Activated CD4-positive, alpha-beta T cell treated with anti-CD3 and anti-CD28 coated beads, Interleukin-2, amount 10 ng/mL, durations not matched to agents 7 days and 5 days (primary cell): ENCODE data around the gene PLCH1. TPM values are rescaled to one million over a fixed set of nuclear protein-coding genes. Genes with fewer than 3 reads are reported as not detected.

Source experiments
- CTCF ChIA-PET: fragments of 350-600 bp; sonication (Branson Sonifier 250); formaldehyde crosslinking; loops from one replicate; lab custom pipeline; 2021; ENCODE audit warnings: antibody characterized with exemption; lab: Charles Lee
- POLR2A ChIA-PET: fragments of 350-600 bp; sonication (Branson Sonifier 250); formaldehyde crosslinking; loops from one replicate; lab custom pipeline; 2021; ENCODE audit warnings: antibody characterized with exemption; lab: Charles Lee
- DNase-seq: peaks from one replicate; pipeline ENCODE4 v3.0.0-alpha.2; 2020
- H3K27ac Mint-ChIP-seq: one replicate; pipeline ENCODE4 v1.8.0; 2021; ENCODE audit warnings: mild to moderate bottlenecking, moderate library complexity, mixed read lengths
- H3K27me3 Mint-ChIP-seq: one replicate; pipeline ENCODE4 v1.8.0; 2021; ENCODE audit warnings: mixed read lengths
- H3K36me3 Mint-ChIP-seq: one replicate; pipeline ENCODE4 v1.8.0; 2021; ENCODE audit warnings: low read depth, mixed read lengths
- H3K4me1 Mint-ChIP-seq: one replicate; pipeline ENCODE4 v1.8.0; 2021; ENCODE audit warnings: mixed read lengths
- H3K4me3 Mint-ChIP-seq: one replicate; pipeline ENCODE4 v1.8.0; 2021; ENCODE audit warnings: mild to moderate bottlenecking, moderate library complexity, mixed read lengths
- H3K9me3 Mint-ChIP-seq: one replicate; pipeline ENCODE4 v1.8.0; 2021; ENCODE audit warnings: mixed read lengths
- total RNA-seq, 2 experiments: library from RNA; stranded (reverse); gene quantifications; one replicate each; pipeline ENCODE4 v1.2.3, GENCODE V29; 2021

Gene PLCH1
- total RNA-seq, 2 experiments from 2014 or later: 0.37 TPM

DNA sequence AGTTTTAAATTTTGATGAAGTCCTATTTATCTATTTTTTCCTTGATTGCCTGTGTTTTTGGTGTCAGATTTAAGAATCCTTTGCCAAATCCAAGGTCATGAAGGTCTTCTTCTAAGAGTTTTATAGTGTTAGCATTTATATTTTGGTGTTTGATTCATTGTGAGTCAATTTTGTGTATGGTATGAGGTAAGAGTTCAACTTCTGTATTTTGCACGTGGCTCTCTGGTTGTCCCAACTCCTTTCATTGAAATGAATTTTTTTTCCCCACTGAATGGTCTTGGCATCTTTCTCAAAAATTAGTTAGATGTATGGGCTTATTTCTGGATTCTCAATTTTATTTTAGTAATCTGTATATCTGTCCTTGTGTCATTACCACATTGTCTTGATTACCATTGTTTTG, 394.3 kb downstream of the PLCH1 start:
- CTCF ChIA-PET: interaction anchor here (0.6 kb wide), 1 partner anchor 52 kb away, joined by 3 read pairs; no protein-coding TSS in a partner anchor
- POLR2A ChIA-PET: no interaction called here

DNA sequence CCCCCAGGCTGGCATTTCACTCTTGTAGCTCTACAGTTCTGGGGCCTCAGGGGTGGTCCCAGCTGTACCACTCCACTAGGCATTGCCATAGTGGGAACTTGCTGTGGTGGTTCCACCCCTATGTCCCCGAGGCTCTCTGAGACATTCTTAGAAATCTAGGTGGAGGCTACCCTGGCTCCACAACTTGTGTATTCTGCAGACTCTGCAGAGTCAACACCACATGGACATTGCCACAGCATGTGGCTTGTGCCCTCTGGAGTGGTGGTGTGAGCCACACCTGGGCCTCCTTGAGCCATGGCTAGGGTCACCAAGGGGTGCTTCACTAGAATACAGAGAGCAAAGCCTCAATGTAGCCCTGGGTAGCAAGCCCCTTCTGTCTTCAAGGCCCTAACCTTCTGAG, 397.0 kb downstream of the PLCH1 start:
- H3K4me3 Mint-ChIP-seq: no peak overlapping the region
- H3K9me3 Mint-ChIP-seq: no peaks in the 10 kb centered on the region
- H3K27ac Mint-ChIP-seq: no peak overlapping the region
- ChIA-PET POLR2A (no interaction called here), CTCF (no interaction called here)
- no peak for DNase-seq
- H3K4me1 Mint-ChIP-seq: no peaks in the 10 kb centered on the region
- H3K27me3 Mint-ChIP-seq: peaks cover 10% of the 10 kb centered on the region
- no peaks in the 10 kb centered on the region for H3K36me3 Mint-ChIP-seq

More for the DNA sequence above, 394.3 kb downstream of the PLCH1 start:
- Mint-ChIP-seq H3K36me3 (no peaks in the 10 kb centered on the region), H3K4me3 (no peak overlapping the region), H3K9me3 (no peaks in the 10 kb centered on the region), H3K27ac (no peak overlapping the region), H3K4me1 (no peaks in the 10 kb centered on the region), H3K27me3 (peaks cover 10% of the 10 kb centered on the region)
- DNase-seq: no peak

DNA sequence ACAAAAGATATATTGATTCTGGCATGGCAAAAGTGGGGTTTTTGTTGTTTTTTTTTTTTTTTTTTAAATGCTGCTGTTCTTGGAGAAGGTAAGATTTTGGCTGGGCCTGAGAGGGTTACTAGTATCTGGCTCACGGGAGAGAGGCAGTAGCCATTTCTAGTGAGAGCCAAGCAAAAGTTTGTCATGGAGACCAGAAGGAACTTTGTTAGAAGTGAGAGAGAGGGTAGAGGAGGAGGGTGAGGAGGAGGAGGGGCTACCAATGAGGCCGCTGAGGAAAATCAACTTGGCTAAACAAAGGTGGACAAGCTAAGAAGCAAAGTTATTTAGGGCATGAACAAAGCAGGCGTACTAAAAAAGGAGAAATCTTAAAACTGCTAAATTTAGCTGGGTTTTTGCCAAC, 402.5 kb downstream of the PLCH1 start:
- peaks cover 9% of the 10 kb centered on the region for H3K4me1 Mint-ChIP-seq
- no peak for DNase-seq
- POLR2A ChIA-PET: no interaction called here
- no peaks in the 10 kb centered on the region for H3K9me3 Mint-ChIP-seq
- H3K4me3 Mint-ChIP-seq: no peak overlapping the region
- no peak overlapping the region for H3K27ac Mint-ChIP-seq
- no peaks in the 10 kb centered on the region for H3K36me3 Mint-ChIP-seq
- peaks cover 16% of the 10 kb centered on the region for H3K27me3 Mint-ChIP-seq
- CTCF ChIA-PET: no interaction called here

DNA sequence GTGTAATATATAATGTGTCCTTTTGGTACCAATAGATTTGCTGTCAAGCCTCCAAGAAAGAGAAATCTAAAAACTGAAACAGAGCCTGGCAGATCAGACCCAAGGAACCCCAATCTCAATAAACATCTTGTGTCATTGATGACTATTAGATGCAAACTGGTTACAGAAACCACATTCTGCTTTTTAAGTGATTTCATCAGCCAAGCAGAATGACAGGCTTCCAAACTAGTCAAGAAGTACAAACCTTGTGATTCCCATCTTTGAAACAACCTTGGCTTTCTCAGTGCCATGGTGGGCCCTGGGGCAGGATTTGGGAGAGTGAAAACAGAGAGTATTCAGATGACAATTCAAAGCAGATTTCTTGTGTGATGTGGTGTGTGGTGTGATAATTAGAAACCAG, 405.8 kb downstream of the PLCH1 start:
- ChIA-PET POLR2A (no interaction called here), CTCF (no interaction called here)
- Mint-ChIP-seq H3K27ac (no peak overlapping the region), H3K9me3 (no peaks in the 10 kb centered on the region), H3K36me3 (no peaks in the 10 kb centered on the region), H3K27me3 (peaks cover 16% of the 10 kb centered on the region), H3K4me3 (no peak overlapping the region), H3K4me1 (peaks cover 28% of the 10 kb centered on the region)
- DNase-seq: no peak

DNA sequence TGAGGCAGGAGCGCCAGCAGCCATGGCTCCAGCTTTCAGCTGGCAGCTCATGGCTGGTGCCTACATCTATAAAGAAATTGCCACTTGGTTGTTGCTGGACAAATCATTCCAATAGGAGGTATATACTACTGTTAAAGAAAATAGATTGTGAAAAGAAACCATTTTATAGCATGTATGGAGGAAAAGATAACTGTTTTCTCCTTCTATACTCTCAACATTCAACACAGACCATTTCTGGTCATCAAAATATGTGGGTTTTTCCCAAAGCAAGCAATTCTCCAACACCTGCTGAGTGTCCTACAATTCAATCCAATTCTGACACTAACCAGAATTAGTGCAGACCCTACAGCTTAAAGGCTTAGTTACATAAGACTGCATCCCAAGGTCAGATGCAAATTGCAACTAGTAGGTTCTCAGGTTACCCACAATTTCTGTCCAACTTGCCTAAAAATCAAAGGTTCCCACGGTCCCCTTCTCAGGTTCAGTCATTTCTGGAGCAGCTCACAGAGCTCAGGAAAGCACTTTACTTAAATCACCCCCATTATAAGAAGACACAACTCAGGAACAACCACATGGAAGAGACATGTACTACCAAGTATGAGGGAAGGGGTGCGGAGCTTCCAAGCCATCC, 409.0 kb downstream of the PLCH1 start:
- Mint-ChIP-seq H3K36me3 (no peaks in the 10 kb centered on the region), H3K4me3 (no peak overlapping the region), H3K27me3 (peaks cover 7% of the 10 kb centered on the region), H3K4me1 (peaks cover 28% of the 10 kb centered on the region), H3K27ac (no peak overlapping the region), H3K9me3 (no peaks in the 10 kb centered on the region)
- CTCF ChIA-PET: no interaction called here
- DNase-seq: no peak
- POLR2A ChIA-PET: no interaction called here

DNA sequence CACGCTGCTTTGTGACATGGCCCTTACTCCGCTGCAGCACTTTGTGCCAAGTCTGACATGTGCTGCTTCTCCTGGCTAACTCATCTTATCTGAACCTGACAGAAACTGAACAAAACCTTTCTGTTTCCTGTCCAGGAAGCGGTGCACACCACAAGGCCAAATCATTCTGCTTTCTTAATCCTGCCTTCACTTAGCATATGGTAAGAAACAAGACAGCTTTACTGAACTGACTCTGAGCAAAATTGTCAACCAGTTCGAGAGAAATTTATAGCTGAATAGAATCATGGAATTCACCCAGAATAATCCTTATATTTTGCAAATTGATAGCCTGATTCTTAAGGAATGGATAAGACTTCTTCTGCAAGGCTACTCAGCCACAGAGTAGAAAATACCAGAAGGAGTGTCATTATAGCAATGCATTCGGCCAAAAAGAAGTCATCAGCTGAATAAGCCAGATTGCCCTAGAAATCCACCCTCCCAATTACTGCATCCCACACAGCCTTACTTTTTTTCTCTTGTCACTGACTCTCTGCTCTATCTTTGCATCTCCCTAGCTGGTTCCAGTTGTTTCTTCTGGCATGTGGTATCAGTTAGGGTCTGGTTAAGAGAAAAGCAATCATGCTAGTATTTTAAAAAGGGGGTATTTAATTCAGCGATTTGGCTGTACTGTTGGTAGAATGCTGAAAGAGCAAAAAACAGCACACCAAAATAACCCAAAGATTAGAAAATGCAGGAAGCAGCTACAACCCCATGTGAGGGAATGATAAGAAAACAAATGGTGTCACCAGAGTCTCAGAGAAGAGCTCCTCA, 409.8 kb downstream of the PLCH1 start:
- H3K27ac Mint-ChIP-seq: peak overlapping the region; percentile 71
- DNase-seq: peak; percentile 39
- H3K4me1 Mint-ChIP-seq: peaks cover 28% of the 10 kb centered on the region
- H3K4me3 Mint-ChIP-seq: no peak overlapping the region
- CTCF ChIA-PET: no interaction called here
- POLR2A ChIA-PET: no interaction called here
- H3K9me3 Mint-ChIP-seq: no peaks in the 10 kb centered on the region
- H3K36me3 Mint-ChIP-seq: no peaks in the 10 kb centered on the region
- H3K27me3 Mint-ChIP-seq: peaks cover 3% of the 10 kb centered on the region

DNA sequence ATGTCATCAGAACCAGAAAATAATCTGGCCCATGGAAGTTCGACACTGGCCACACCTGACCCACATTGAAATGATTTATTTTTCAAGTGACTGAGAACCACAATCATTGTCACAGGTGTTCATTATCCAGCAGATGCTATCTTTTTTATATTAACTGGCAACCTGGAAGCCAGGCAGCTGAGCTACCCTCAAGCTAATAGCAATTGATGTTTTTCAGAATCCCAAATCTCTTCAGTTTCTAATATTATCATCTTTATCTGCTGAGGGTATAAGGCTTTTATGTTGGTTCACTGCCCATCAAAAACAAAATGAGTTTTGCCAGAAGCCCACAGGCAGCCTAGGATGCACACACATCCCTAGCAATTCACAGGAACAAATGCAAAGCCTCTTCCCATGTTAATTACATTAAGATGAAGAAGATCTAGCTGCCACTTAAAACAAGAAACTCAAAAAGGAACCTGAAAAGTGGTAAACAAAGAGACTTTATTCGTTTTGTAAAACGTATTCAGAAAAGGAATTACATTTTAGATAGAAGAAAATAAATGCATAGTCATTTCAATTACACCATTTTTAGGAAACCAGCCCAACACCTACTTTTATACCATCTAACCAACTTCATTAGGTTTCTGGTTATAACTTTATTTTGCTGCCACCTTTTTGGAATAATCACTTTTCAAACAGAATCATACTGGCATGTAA, 410.5 kb downstream of the PLCH1 start:
- Mint-ChIP-seq H3K9me3 (no peaks in the 10 kb centered on the region), H3K4me1 (peaks cover 25% of the 10 kb centered on the region), H3K4me3 (no peak overlapping the region), H3K36me3 (no peaks in the 10 kb centered on the region), H3K27ac (peak overlapping the region; percentile 71), H3K27me3 (peaks cover under 1% of the 10 kb centered on the region)
- ChIA-PET POLR2A (no interaction called here), CTCF (interaction anchor here (0.6 kb wide), 1 partner anchor 26 kb away, joined by 3 read pairs; no protein-coding TSS in a partner anchor)
- no peak for DNase-seq

DNA sequence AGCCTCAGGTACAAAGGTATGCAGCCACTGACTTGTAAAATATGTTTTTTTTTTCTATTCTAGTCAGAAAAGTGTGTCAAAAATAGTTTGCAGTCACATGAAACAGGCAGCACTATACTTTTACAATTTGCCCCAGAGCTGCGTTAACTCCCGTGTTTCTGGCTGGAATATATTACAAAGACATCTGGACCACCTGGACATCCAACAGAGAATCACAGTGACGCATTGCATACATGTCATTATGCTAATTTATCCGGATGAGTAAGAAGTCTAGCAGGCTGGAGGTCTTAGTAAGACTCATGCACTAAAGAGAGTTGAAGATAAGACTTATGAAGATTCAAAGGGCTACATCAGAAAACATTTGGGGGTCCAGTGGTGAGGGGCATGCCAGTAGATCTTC, 412.2 kb downstream of the PLCH1 start:
- H3K4me3 Mint-ChIP-seq: no peak overlapping the region
- no peaks in the 10 kb centered on the region for H3K36me3 Mint-ChIP-seq
- H3K4me1 Mint-ChIP-seq: peaks cover 19% of the 10 kb centered on the region
- H3K9me3 Mint-ChIP-seq: no peaks in the 10 kb centered on the region
- POLR2A ChIA-PET: interaction anchor here (0.6 kb wide), 1 partner anchor 118 kb away, joined by 3 read pairs; no protein-coding TSS in a partner anchor
- no peak for DNase-seq
- H3K27ac Mint-ChIP-seq: no peak overlapping the region
- CTCF ChIA-PET: no interaction called here
- H3K27me3 Mint-ChIP-seq: peaks cover 6% of the 10 kb centered on the region

DNA sequence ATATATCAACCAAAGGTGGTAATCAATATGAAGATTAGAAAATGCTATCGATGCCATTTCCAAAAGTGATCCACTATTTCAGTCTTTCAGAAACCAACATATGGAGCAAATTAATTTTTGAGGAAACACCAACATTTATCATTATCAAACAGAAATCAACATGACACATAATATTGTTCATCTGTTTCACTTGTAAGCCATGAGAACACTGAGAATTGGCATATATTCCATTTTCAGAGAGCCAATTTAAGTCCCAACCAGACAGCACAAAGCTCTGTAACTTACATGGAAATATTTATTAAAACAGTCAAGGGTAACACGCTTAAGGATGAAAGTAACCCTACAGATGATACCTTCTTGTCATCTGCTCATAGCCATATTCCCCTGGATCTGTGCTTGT, 413.8 kb downstream of the PLCH1 start:
- Mint-ChIP-seq H3K4me3 (no peak overlapping the region), H3K27me3 (peaks cover 6% of the 10 kb centered on the region), H3K9me3 (no peaks in the 10 kb centered on the region), H3K27ac (no peak overlapping the region), H3K4me1 (peaks cover 18% of the 10 kb centered on the region), H3K36me3 (no peaks in the 10 kb centered on the region)
- ChIA-PET CTCF (no interaction called here), POLR2A (no interaction called here)
- no peak for DNase-seq

DNA sequence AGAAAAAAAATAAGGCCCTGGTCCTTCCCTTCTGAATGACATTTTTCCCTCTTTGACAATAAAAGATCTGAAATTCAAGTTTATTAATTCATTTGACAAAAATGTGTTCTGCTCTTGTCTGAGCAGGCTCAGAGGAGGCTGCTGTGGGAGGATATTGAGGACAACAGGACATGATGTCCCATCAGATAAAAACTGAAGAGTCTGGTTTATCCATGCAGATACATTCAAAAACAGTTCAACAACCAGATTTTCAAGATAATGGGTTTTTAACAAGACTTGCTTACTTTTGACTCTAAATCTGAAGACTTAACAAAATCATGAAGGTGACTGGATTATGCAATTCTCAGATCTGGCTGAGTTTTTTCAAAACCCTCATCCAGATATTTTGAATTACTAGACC, 414.5 kb downstream of the PLCH1 start:
- Mint-ChIP-seq H3K9me3 (no peaks in the 10 kb centered on the region), H3K4me1 (peaks cover 11% of the 10 kb centered on the region), H3K4me3 (no peak overlapping the region), H3K27ac (no peak overlapping the region), H3K36me3 (no peaks in the 10 kb centered on the region), H3K27me3 (peaks cover 6% of the 10 kb centered on the region)
- no peak for DNase-seq
- ChIA-PET CTCF (no interaction called here), POLR2A (no interaction called here)

DNA sequence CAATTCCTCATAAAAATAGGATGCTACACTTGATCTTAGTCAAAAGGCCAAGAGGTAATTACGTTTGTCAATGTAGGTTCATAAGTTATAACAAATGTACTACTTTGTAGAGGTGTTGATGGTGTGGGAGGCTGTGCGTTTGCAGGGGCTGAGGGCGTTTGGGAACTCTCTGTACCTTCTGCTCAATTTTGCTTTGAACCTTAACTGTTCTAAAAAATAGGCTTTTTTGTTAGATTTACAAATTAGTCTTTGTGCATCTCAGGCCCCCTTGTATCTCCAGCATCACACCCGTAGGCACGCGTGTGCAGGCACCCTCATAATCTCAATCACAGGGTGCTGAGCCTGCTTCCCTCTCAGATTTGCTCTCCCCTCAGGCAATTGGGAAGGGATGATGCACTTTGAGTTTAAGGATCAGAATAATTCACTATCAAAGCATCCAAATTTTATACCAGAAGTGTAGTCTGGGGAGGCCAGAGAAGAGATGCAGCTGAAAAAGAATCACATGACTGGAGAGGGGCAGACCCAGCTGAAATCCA, 415.3 kb downstream of the PLCH1 start:
- Mint-ChIP-seq H3K36me3 (no peaks in the 10 kb centered on the region), H3K27me3 (peaks cover 6% of the 10 kb centered on the region), H3K27ac (no peak overlapping the region), H3K4me3 (no peak overlapping the region), H3K4me1 (peaks cover 3% of the 10 kb centered on the region), H3K9me3 (no peaks in the 10 kb centered on the region)
- CTCF ChIA-PET: no interaction called here
- DNase-seq: no peak
- POLR2A ChIA-PET: no interaction called here

DNA sequence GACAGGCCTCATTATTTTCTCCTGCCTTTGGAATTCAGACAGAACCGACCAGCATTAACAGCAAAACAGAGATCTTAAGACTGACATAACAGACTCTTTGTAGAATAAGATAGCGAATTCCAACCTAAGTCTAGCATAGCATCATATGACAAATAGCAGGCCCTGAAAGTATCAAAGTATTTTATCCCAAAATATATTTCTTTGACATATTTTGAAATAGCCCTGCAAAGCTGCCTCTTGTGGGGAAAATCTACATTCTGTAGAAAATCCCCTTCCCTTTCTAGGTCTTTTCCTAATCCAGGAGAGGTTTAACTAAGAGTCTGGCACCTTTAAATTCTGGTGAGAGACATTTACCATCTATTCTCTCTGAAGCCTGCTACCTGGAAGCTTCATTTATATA, 417.0 kb downstream of the PLCH1 start:
- POLR2A ChIA-PET: no interaction called here

DNA sequence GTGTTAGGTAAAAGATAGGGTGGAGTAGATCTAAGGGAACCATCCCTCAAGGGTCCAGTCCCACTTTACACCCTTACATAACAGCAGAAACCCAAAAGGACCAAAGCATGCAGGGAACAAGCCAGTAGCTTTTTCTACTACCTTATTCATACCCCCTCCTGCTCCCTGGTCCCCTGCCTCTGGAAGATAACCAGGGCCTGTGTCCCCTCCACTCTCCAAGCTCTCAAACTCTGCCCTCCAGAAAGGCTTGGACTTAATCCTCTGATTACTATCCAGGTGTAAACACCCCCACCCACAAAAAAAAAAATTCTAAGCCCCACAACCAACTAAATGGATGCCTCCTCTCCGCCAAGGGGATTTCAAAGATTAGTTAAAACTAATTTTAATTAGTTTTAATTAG, 417.4 kb downstream of the PLCH1 start:
- ChIA-PET CTCF (no interaction called here), POLR2A (no interaction called here)
- Mint-ChIP-seq H3K4me1 (no peaks in the 10 kb centered on the region), H3K27ac (no peak overlapping the region), H3K4me3 (no peak overlapping the region), H3K27me3 (peaks cover 6% of the 10 kb centered on the region), H3K9me3 (no peaks in the 10 kb centered on the region), H3K36me3 (no peaks in the 10 kb centered on the region)
- no peak for DNase-seq

More for the DNA sequence above, 417.0 kb downstream of the PLCH1 start:
- Mint-ChIP-seq H3K4me3 (no peak overlapping the region), H3K9me3 (no peaks in the 10 kb centered on the region), H3K36me3 (no peaks in the 10 kb centered on the region), H3K27ac (no peak overlapping the region), H3K27me3 (peaks cover 6% of the 10 kb centered on the region), H3K4me1 (no peaks in the 10 kb centered on the region)
- no peak for DNase-seq
- CTCF ChIA-PET: no interaction called here
